Cardiac fibroblast (primary cell): Measurements from ENCODE around the gene POU2F2.

Experiments
- DNase-seq, 2 donors: peaks; one replicate each; pipeline versions ENCODE4 v3.0.0 to v3.0.0-alpha.2; 2010; ENCODE audit warnings: low read depth in 2 of 2
- H3K4me3 ChIP-seq, 2 donors: replicated peaks in 1 of 2; 1 replicate in 1 of 2; 2 replicates in 1 of 2; pipeline ENCODE4 v1.5.1; 2011; ENCODE audit warnings: low read depth in 2 of 2, low read length in 2 of 2, mild to moderate bottlenecking in 2 of 2, moderate library complexity in 1 of 2
- CTCF ChIP-seq: IDR thresholded peaks from one replicate; pipeline ENCODE4 v1.5.1; 2011; ENCODE audit warnings: low read depth, mild to moderate bottlenecking, low read length, inconsistent platforms

POU2F2 gene

DNA sequence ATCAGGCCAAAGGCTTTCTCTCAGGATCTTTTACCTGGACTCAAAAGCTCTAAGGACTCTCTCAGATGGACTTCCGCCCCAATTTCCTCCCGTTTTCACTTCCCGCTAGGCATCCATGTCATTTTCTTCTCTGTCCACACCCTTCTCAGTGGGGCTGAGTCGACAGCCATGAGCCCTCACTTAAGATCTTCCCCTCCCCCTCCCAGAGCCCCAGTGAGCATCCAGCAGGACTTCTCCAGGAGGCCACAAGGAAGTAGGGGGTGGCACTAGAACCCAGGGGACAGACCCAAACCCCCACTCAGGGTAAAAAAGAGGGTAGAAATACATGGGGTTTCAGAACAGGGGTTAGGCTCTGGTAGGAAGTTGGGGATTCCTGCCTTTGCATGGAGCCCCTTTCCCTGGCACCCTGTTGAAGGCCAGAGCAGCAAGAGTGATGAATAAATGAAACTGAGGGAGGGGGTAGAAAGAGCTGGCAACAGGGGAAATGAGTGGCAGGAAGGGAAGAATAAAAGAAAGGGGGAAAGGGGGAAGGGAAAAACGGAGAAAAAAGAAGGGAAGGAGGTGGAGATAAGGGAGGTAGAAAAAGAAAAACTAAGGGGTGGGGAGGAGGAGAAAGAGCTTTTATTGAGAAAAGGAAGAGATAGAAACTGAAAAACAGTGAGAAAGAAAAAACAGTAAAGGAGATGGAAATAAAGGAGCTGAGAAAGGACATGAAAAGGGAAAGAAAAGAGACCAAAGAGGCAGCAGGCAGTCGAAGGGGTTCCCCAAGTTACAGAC, 42.9 kb upstream of the POU2F2 start:
- H3K4me3 ChIP-seq: no peak overlapping the region
- TF ChIP-seq CTCF: no peak
- no peak for DNase-seq

DNA sequence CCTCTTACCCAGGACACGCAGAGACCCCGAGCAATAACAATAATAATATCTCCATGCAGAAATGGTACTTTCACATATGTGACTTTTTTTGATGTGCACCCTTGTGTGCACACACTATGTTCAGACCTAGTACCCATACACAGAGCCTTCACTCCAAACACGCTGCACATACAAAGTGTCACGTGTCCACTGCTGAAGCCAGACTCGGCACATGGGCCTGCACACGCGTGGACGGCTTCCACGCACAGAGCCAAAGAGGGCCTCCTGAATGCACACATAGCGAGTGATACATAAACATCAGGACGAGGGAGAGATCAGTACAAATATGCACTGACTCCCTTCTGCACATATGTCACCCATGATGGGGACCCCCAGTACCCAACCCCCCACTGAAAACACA, 41.9 kb upstream of the POU2F2 start:
- no peak for DNase-seq
- TF ChIP-seq CTCF: no peak
- H3K4me3 ChIP-seq: no peak overlapping the region

DNA sequence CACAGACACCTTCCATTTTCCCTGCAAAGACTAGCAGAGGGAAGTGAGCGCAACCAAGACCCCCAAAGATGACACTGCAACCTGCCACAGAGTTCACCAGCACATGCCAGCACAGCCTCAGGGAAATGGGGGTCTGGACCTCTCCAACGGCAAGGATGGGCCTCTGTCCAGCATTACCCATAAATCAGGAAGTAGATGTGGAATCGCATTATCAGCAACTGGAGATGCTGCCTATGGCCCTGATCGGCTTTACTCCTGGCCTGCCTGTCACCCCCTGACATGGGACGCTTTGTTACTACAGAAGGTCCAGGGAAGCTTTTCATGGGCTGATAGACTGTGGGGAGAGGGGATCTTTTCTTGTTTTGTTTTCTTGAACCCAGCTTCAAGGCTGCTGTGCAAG, 41.4 kb upstream of the POU2F2 start:
- DNase-seq: no peak
- TF ChIP-seq CTCF: no peak
- no peak overlapping the region for H3K4me3 ChIP-seq

GRCh38 chr19:42172261-42172660, 40.0 kb upstream of the POU2F2 start:
- no peak overlapping the region for H3K4me3 ChIP-seq
- no peak for TF ChIP-seq CTCF
- no peak for DNase-seq

- no peak for TF ChIP-seq CTCF
- DNase-seq: no peak
- H3K4me3 ChIP-seq: no peak overlapping the region
These were observed 38.5 kb upstream of the POU2F2 start for GRCh38 chr19:42170715-42171114.

- DNase-seq: no peak
- H3K4me3 ChIP-seq: no peak overlapping the region
- TF ChIP-seq CTCF: no peak
These were observed 37.5 kb upstream of the POU2F2 start for GRCh38 chr19:42169486-42170413.
